C4-2B (cell line): ENCODE data around the gene PHACTR1.

ENCODE experiments used
- CTCF ChIP-seq: fragments of 450-650 bp; conservative IDR thresholded peaks from 2 replicates; pipeline ENCODE4 v1.5.1; 2017; ENCODE audit warnings: mild to moderate bottlenecking
- ZFX ChIP-seq: fragments of 450-650 bp; IDR thresholded peaks from 2 replicates; pipeline ENCODE4 v1.6.1; 2017

GRCh38 chr6:13201336-13201735, 484.8 kb downstream of the PHACTR1 start:
- TF ChIP-seq CTCF = no peak
- no peak for TF ChIP-seq ZFX
